Measurements from ENCODE around the gene MTMR12. TPM values are rescaled to one million over a fixed set of nuclear protein-coding genes. Genes with fewer than 3 reads are reported as not detected.
A peak's percentile ranks its signal among the peaks of the same experiment; 100 is the strongest.
"Not testable (repeated sequence)": the region's sequence is repeated elsewhere in the genome, so short reads cannot be mapped to it uniquely, and the experiment has no call there.

MTMR12 gene
- polyA plus RNA-seq, 10 donors, result 12.4 to 22.4 (median 17.9) TPM

DNA sequence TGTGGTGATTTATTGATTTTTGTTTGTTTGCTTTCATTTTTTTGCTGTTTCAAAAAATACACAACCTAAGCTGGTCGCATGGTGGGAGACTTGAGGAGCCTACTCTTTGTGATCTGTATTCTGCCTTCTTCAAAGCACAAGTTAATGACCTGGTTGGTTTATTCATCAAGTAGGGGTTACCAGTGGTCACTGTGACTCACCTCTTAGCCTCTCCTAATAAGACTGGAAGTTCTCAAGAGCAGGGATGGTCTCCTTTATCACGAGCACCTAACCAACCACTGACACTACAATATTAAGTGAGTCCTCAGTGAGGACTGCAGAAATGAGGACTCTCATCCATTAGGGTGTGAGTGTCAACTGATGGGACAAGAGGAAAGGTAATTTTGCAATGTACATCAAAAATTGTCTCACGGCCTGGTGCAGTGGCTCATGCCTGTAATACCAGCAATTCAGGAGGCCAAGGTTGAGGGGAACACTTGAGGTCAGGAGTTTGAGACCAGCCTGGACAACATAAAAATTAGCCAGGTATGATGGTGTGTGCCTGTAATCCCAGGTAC is 13.6 kb upstream of the MTMR12 start:
- no peak for DNase-seq

DNA sequence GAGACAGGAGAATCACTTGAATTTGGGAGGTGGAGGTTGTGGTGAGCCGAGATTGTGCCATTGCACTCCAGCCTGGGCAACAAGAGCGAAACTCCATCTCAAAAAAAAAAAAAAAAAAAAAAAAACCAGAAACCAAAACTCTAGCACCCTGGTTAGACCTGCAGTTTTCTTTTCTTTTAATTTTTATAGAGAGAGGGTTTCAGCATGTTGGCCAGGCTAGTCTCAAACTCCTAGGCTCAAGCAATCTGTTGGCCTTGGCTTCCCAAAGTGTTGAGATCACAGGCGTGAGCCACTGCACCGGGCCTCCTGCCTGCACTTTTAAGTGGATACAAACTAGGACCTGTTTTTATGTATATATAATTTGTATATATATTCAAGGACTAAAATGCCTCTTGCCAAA is 12.9 kb upstream of the MTMR12 start:
- no peak for DNase-seq

DNA sequence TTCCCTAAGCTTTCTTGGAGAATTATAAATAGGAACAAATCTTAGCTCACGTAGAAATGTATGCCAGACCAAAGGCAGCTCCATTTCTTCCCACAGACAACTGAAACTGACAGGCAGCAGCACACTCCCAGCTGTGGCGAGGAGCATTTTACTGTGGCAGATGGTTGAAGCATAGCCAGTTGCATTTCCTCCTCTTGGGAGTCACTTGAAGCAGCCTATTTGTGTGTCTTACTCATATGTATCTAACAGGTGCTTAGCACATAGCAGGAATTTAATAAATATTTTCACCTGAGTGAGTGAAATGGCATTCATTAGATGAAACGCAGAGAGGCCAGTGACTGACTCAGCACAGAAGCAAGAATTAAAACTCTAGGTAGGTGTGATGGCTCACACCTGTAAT is 12.3 kb upstream of the MTMR12 start:
- DNase-seq, result peak in 2 of 3 donors; percentile 14 to 48

DNA sequence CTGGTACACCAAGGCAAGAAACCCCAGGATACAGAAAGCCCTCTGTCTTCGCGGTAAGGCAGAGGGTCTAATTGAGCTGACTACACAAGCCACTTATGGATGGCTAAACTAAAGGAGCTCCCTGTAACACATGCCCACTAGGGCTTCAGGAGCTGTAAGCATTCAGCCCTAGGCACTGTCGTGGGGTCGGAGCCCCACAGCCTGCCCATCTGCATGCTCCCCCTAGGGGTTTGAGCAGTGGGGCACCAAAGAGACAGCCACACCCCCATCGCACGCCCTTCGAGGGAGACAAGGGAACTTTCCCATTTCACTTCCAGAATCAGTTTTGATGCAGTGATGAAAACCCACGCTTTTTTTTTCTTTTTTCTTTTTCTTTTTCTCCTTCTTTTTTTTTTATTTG is 11.0 kb upstream of the MTMR12 start:
- DNase-seq, result no peak

DNA sequence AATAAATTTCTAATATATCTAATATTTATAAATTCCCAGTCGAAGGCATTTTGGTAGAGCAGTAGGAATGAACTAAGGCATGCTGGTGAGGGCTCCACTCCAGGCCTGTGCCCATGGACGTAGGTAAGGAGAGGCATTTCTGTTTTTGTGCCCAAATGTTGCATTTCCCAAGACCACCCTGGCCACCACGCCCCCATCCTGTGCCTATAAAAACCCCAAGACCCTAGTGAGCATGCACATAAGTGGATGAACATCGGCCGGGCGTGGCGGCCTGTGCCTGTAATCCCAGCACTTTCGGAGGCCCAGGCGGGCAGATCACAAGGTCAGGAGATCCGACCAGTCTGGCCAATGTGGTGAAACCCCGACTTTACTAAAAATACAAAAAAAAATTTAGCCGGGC is 10.1 kb upstream of the MTMR12 start:
- DNase-seq, result no peak

DNA sequence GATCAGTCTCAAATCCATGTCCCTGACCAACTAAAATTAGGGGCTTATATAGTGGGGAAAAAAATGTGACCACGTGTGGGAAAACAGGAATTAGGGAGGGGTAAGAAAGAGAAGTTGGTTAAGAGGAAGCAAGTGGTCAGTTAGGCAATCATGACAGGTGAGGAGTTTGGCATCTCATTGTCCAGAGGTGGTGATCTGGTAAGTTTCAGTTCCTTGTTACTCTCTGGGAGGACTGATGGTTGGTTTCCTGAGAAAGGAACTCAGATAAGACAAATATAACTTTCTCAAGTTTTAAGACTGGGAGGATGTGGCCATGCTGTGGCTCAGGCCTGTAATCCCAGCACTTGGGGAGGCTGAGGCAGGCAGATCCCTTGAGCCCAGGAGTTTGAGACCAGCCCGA is 9.0 kb upstream of the MTMR12 start:
- DNase-seq, result not testable (repeated sequence)

DNA sequence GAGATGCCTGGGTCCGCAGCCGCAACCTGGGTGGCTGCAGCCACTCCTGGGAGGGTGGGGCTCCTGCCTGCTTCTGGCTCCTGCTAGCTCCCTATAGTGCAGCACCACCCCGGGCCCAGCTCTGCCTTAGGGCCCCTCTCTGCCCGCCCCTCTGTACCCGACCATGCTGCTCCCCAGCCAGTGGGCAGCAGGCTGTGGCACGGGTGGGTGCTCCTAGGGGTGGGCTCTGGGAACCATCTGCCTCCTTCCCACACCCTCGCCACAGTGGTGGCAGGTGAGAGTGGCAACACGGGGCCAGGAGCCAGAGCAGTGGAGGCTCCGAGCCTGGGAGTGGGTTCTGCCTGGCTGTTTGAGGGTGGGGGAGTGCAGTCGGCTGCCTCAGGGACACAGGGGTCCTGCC is 7.8 kb upstream of the MTMR12 start:
- DNase-seq, result no peak

DNA sequence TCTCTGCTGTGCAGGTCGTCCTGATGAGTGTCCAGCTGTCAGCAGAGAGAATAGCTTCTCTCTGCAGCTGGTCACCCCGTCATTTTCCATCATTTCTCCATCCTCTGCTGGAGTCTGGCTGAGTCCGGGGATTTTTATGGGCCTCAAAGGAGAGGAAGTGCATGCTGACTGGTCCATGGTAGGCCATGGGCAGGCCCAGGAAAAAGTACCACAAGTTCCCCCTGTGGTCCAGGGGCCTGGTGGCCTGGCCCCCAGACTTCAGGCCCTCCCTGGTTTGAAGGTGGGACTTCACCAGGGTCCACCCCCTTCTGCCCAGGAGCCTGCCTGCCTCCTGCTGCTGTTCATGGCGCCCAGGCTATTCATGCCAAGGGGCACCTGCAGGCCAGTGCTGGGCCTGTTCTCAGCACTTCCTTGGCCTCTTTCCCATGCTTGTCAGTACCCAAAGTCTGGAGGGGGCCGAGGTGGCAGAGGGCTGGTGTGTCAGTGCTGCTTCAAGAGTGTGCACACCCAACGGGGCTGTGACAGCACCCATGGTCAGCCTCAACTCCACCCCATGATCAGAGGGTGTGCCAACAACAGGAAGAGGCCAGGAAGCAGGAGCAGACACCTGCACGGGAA is 7.3 kb upstream of the MTMR12 start:
- no peak for DNase-seq

DNA sequence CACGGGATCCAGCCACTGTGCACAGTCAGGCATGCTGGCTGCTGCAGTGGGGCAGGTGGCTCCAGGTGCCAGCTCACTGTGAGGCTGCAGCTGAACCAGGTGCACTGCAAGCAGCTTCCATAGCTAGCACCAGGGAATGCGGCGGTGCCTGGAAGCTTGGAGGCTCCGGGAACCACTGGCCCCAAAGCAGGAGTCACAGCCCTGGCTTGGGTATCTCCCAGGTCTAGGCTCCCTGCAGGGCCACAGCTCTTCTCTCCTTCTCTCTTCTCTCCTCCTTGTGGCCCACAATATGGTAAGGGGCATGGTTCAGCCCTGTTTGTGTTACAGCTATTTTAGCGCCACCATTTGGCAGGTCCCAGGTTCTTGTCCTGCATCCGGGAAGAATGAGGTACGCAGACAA is 6.7 kb upstream of the MTMR12 start:
- DNase-seq, result no peak

DNA sequence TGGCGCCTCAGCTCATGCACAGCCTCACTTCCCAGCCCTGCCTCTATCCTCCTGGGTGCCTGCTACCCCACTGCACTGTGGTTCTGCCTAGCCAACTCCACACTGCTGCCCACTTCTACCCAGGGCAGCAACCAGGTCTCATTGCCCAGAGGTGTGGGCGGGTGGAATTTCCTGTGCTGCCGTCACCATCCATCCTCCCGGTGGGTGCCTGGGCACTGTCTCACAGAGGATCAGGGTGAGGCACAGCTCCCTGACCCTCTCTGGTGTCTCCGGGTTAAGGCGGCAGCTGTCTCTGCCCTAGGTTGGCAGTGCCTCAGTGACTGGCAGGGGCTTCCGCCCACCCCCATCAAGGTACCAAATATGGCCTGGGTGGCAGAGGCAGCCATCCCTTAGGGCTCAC is 4.3 kb upstream of the MTMR12 start:
- no peak for DNase-seq

DNA sequence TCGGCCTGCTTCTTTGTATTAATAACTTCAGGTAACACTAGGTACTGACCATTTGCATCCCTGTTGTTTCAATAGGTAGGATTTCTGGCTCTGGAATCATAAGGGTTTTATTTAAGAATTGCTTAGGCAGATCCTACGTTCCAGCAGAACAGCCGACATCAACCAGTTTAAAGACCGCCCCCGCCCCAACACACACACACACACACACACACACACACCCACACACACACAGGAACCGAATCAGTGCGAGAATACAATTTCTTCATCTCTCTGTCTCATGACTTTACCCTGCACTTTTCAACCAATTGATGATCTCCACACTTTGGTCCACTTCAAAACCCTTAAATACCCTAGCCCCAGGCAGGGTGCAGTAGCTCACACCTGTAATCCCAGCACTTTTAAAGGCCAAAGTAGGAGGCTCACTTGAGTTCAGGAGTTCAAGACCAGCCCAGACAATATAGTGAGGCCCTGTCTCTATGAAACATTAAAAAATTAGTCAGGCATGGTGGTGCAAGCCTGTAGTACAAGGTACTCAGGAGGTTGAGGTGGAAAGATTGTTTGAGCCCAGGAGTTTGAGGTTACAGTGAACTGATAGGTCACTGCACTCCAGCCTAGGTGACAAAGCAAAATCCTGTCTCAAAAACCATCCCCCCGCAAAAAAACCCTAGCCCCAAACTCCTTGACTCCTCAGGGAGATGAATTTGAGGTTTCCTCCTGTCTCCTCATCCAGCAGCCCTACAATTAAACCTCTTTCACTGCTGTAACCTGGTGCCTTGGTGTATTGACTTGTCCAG is 2.7 kb upstream of the MTMR12 start:
- no peak for DNase-seq

DNA sequence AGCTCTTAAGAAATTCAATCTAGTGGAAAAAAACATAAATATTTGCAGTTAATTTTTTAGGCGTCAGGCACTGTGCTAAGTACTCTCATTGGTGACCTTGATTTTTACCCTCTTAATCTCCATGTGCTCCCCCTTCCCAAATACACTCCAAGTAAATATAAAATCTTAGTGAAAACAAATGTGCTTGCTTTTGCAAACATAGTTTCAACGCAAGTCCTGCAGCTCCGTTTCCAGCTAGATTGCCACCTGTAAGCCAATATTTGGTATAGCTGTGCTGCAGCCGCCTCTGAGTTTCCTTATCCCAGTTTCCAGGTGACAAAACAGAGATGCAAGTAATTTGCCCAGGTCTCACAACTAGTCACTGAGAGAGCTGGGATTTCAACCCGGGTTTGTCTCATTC is 1.9 kb upstream of the MTMR12 start:
- DNase-seq, result no peak

DNA sequence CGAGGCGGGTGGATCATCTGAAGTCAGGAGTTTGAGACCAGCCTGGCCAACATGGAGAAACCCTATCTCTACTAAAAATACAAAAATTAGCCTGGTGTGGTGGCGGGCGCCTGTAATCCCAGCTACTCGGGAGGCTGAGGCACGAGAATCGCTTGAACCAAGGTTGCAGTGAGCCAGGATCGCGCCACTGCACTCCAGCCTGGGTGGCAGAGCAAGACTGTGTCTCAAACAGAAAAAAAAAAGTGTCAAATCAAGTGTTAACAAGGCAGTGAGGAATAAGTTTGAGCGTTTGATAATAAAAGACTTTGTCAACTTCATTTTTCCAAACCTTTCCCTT is 1.4 kb upstream of the MTMR12 start:
- DNase-seq, result not testable (repeated sequence)

DNA sequence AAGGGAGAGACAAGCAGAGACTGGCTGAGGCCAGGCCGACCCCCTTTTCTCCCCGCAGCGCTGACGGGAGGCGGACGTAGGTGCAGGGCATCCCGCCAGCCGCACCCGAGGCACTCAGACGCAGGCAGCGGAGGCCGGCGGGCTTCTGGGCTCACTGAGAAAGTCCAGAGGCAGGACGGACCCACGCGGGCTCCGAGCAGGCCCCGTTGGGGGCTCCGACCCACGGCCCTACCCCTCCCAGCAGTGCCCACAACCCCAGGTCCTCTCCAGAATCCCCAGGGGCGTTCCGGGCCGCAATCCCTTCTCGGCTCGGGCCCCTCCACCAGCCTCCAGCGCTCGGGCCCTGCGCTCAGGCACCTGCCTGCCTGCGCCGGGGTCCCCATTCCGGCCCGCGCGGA is 543 bp downstream of the MTMR12 start:
- DNase-seq, result peak; percentile 47 to 85 (median 61)

DNA sequence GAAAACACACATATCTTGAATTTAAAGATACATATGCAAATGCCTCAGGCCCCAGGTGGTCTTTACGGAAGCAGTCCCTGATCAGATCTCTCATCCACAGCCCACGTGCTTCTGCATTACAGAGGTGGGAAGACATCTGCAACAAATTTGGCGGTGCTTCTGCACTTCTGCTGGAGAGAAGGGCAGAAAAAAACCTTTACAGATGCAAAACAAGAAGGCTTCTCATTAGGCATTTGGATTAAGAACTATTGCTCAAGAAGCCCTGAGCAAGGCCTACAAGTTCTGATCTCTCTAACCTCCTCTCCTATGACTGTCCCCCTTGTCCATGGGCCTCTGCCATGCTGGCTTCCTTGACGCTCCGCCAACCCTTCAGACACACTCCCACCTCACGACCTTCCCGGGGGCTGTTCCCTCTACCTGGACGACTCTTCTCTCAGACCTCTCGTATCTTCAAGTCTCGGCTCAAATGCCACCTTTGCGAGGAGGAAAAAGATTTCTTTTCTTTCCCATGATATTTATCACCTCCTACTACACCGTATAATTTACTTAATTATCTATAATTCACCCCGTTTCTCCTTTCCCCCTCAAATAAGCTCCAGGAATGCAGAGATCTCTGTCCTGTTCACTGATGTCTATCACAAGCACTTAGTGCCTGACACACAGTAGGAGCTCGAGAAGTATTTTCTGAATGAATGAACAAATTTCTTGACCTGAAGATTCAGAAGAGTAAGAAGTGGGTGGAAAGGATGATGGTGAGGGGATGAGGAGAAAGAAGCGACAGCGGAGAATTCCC is 1.1 kb downstream of the MTMR12 start:
- DNase-seq, result no peak

DNA sequence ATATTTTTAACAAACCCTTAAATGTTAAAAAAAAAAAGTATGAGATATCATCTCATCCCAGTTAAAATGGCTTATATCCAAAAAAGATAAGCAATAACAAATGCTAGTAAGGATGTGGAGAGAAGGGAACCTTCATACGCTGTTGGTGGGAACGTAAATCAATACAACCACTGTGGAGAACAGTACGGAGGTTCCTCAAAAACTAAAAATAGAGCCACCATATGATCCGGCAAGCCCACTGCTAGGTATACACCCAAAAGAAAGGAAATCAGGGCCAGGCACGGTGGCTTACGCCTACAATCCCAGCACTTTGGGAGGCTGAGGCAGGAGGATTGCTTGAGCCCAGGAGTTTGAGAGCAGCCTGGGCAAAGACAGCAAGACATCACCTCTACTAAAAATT is 3.0 kb downstream of the MTMR12 start:
- no peak for DNase-seq

DNA sequence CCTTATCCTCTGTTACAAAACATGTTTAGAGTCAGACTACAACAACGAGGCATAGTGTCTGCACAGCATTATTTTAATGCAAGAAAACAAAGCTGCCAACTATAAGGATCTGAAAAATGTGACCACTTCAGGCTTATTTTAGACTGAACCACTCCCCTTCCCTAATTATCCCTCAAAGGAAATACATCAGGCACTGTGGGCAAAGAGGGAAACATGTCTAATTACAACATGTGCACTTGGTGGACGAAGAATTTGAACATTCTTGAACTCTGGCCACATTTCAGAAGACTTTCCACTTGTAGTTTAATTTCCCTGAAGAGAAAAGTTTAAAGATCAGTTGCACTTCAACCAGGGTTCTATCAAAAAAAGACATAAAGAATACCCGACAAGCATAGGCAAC is 3.8 kb downstream of the MTMR12 start:
- peak in 1 of 3 donors; percentile 15 for DNase-seq

DNA sequence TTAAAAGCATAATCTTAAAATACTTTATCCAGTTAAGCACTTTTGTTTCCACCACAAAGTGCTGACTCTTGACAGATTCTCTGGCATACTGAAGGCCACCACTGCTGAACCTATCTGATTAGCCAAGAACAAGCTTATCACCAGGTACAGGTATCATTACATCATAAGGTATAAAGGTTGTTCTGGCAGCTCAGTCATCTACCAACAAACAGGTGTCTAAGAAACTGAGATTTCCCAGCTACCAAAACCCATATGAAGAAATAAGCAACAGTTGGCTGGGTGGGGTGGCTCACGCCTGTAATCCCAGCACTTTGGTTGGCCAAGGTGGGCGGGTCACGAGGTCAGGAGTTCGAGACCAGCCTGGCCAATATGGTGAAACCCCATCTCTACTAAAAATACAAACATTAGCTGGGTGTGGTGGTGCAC is 5.0 kb downstream of the MTMR12 start:
- no peak for DNase-seq

DNA sequence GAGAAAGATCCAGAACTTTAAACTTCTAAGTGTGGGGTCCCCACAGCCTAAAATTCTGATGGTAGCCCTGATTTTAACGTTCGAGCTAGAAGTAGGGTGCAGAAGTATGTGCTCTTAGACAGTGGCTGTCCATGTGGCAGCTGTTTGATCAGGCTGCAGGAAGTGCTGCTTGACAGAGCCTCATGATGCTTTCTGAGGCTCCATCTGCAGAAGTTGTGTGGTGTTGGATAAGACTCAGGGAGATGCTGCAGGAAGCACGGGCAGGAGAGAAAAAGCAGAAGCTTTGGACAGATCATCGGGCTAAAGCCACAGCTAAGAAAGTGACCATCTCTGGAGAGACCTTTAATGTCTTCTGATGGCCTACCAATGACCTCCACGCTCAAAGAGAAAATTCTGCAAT is 8.1 kb downstream of the MTMR12 start:
- DNase-seq, result peak in 1 of 3 donors; percentile 24

DNA sequence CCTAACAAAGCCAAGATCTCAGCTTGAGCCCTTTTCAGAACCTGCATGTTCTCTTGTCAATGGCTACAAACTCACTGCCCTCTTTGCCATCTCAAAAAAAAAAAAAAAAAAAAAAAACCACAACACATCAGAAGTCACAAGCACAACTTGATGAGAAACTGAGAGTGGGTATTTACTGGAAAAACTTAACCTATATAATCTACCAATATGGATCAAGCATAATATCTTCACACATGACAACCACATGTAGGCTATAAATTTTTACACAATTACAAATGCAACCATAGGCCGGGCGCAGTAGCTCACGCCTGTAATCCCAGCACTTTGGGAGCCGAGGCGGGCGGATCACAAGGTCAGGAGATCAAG is 9.0 kb downstream of the MTMR12 start:
- no peak for DNase-seq

DNA sequence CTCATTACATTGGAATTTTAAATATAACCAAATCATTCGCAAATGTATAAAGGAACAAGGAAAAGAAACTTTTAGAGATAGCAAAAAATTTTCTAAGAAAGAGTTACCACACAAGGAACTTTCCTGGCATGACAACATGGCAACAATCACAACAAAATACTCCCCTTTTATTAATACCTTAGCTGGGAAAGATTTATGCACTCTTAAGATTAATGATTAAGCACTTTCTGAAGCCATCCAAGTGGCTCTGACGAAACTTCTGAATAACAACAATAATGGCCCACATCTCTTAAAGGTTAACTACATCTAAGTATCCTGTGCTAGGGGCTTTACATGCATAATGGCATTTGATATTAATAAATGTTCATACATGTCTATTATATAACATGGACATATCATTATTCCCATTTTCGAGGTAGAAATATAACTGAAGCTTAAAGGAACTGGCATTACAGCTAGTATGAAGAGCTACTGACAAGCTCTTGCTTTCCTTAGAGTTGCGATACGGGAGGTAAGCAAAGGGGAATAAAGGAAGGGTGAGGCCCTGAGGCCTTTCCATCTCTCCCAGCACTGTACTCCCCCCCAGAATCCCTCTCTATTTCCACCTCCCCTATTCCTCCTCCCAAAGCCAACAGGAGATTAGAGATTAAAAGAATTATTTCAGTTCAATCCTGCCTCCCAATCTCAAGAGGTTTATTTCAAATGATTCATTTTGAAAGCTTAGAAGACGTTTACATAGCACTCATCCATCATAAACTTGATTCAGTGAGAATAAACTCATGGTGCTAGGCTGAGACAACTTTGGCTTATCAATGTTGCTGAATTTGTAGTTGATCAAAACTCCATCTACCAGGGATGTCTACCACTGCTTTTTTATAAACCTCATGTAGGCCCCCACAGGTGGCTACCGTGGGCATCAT is 9.6 kb downstream of the MTMR12 start:
- DNase-seq, result no peak

DNA sequence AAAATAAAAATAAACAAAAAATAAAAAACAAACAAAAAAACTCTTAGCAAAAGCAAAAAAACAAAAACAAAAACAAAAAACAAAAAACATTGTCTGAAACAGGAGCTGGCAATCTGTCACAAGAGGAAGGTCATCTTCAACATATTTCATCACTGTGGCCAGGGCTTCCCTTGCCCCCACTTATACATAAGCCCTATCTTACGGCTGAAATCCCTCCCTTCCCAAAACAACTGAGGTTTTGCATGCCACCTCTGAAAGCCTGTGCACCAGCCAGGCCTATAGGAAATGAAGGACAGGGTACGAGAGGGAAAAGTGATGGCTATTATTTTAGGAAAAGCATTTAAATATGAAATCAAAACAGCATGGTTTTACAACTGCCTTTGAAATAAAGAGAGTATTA is 10.8 kb downstream of the MTMR12 start:
- DNase-seq, result no peak
